Sigmoid colon (tissue), 4 donors: Measurements from ENCODE around the gene MGARP.
"Not testable (repeated sequence)": the region's sequence is repeated elsewhere in the genome, so short reads cannot be mapped to it uniquely, and the experiment has no call there.

Source experiments
- CTCF ChIP-seq, 4 experiments: fragments of 450-650 bp in 3 of 4; fragments of 200-600 bp in 1 of 4; IDR thresholded peaks; one replicate each; pipeline ENCODE4 v1.5.1; 2016 to 2019; ENCODE audit warnings: antibody characterized with exemption in 4 of 4, mild to moderate bottlenecking in 3 of 4, moderate library complexity in 2 of 4
- EP300 ChIP-seq, 4 donors: sonication (generic); formaldehyde crosslinking; IDR thresholded peaks; one replicate each; pipeline ENCODE4 v1.6.1; 2017; ENCODE audit warnings: antibody characterized with exemption in 4 of 4
- POLR2A ChIP-seq, 2 donors: fragments of 450-650 bp; IDR thresholded peaks; one replicate each; pipeline ENCODE4 v1.6.1; 2016; ENCODE audit warnings: antibody characterized with exemption in 2 of 2, mild to moderate bottlenecking in 2 of 2, moderate library complexity in 2 of 2
- POLR2AphosphoS5 ChIP-seq, 4 donors: sonication (generic); formaldehyde crosslinking; IDR thresholded peaks; one replicate each; pipeline ENCODE4 v1.6.1; 2017; ENCODE audit warnings: antibody characterized with exemption in 4 of 4

GRCh38 chr4:139255581-139255980 lies 24.4 kb downstream of the MGARP start:
- not testable (repeated sequence) for TF ChIP-seq CTCF, POLR2A, EP300, POLR2AphosphoS5 (IDR thresholded peaks at IDR 0.05)
